ENCODE measurements around the gene KRT76. TPM values are rescaled to one million over a fixed set of nuclear protein-coding genes. Genes with fewer than 3 reads are reported as not detected.

Gene KRT76
- total and polyA plus RNA-seq, 10 donors = not detected

GRCh38 chr12:52748578-52748977 is 28.6 kb downstream of the KRT76 start:
- H3K4me1 ChIP-seq = no peaks in the 10 kb centered on the region
- no peaks in the 10 kb centered on the region for H3K36me3 ChIP-seq
- intact Hi-C loops (cut with DNase I; ENCODE audit: low total_unique reads) = no loop called here
- 28 to 36% (median 29%) methylated on average over 14 of the region's 14 CpGs for WGBS, 5 donors
- H3K9me3 ChIP-seq = no peaks in the 10 kb centered on the region
- H3K4me3 ChIP-seq = no peak overlapping the region
- no peak for TF ChIP-seq CTCF (IDR thresholded peaks at IDR 0.05 in 8 of 11, conservative IDR thresholded peaks at IDR 0.05 in 3 of 11)
- TF ChIP-seq POLR2AphosphoS5 (IDR thresholded peaks at IDR 0.05) = no peak
- no peak for TF ChIP-seq POLR2A (IDR thresholded peaks at IDR 0.05)
- H3K27ac ChIP-seq = no peak overlapping the region
- no peak for DNase-seq
- H3K27me3 ChIP-seq (replicated peaks in 1 of 7) = peaks cover 0 to 26% (median 0%) of the 10 kb centered on the region in 7 donors

GRCh38 chr12:52745554-52745953 is 31.6 kb downstream of the KRT76 start:
- Histone ChIP-seq H3K4me1 (no peaks in the 10 kb centered on the region), H3K4me3 (no peak overlapping the region), H3K9me3 (no peaks in the 10 kb centered on the region), H3K27ac (no peak overlapping the region), H3K27me3 (replicated peaks in 1 of 7) (peaks cover 0 to 31% (median 0%) of the 10 kb centered on the region in 7 donors), H3K36me3 (no peaks in the 10 kb centered on the region)
- no peak for DNase-seq
- intact Hi-C loops (cut with DNase I; ENCODE audit: low total_unique reads) = no loop called here
- TF ChIP-seq CTCF (IDR thresholded peaks at IDR 0.05 in 8 of 11, conservative IDR thresholded peaks at IDR 0.05 in 3 of 11) (no peak), POLR2A (IDR thresholded peaks at IDR 0.05) (no peak)
- 71 to 93% (median 84%) methylated on average over 5 of the region's 5 CpGs for WGBS, 5 donors

- no peak overlapping the region for H3K27ac ChIP-seq
- H3K27me3 ChIP-seq (replicated peaks in 1 of 7) = peaks cover 0 to 39% (median 0%) of the 10 kb centered on the region in 7 donors
- DNase-seq = no peak
- no peak overlapping the region for H3K4me3 ChIP-seq
- H3K9me3 ChIP-seq = no peaks in the 10 kb centered on the region
- H3K4me1 ChIP-seq = no peaks in the 10 kb centered on the region
- no peaks in the 10 kb centered on the region for H3K36me3 ChIP-seq
- TF ChIP-seq CTCF (IDR thresholded peaks at IDR 0.05 in 8 of 11, conservative IDR thresholded peaks at IDR 0.05 in 3 of 11) (no peak), POLR2AphosphoS5 (IDR thresholded peaks at IDR 0.05) (no peak), POLR2A (IDR thresholded peaks at IDR 0.05) (no peak)
- WGBS, 5 donors = 56 to 71% (median 65%) methylated on average over 1 of the region's 1 CpG; no CpG with 5 or more reads in 1 of the 5 donors
- intact Hi-C loops (cut with DNase I; ENCODE audit: low total_unique reads) = no loop called here
Measured at GRCh38 chr12:52744493-52745156, 32.5 kb downstream of the KRT76 start.

GRCh38 chr12:52742822-52743457 is 34.2 kb downstream of the KRT76 start:
- H3K9me3 ChIP-seq = no peaks in the 10 kb centered on the region
- H3K4me1 ChIP-seq = no peaks in the 10 kb centered on the region
- no peaks in the 10 kb centered on the region for H3K36me3 ChIP-seq
- DNase-seq = no peak
- H3K27me3 ChIP-seq (replicated peaks in 1 of 7) = peaks cover 0 to 48% (median 0%) of the 10 kb centered on the region in 7 donors
- intact Hi-C loops (cut with DNase I; ENCODE audit: low total_unique reads) = no loop called here
- no peak overlapping the region for H3K4me3 ChIP-seq
- no peak overlapping the region for H3K27ac ChIP-seq
- TF ChIP-seq POLR2AphosphoS5 (IDR thresholded peaks at IDR 0.05) (no peak), CTCF (IDR thresholded peaks at IDR 0.05 in 8 of 11, conservative IDR thresholded peaks at IDR 0.05 in 3 of 11) (no peak), POLR2A (IDR thresholded peaks at IDR 0.05) (no peak)
- WGBS, 5 donors = 78 to 92% (median 82%) methylated on average over 3 of the region's 3 CpGs

All from spleen (tissue), 11 donors.